ENCODE data around the gene MRPS22. TPM values are rescaled to one million over a fixed set of nuclear protein-coding genes. Genes with fewer than 3 reads are reported as not detected.

Gene MRPS22
- total and polyA plus RNA-seq, 8 donors, result 14.7 to 29.0 (median 18.8) TPM

DNA sequence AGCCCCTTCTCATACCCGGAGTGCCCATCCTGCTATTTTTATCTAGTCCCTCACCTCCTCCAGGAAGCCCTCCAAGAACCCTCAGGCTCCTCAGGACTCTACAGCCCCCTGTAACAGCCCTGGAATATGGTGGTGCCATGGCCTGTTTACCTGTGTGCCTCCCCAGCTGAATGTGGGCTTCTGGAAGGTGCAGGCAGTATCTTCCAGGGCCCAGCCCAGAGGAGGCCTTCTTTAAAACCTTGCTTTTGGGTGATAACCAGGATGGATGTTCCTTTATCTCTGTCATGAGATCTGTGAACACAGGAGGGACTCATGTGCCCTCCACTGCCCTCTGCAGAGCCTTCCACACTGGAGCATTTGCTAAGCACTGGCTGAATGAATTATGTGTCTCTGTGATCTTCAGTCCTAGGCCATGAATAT, 36.7 kb upstream of the MRPS22 start:
- Histone ChIP-seq H3K4me1 (no peaks in the 10 kb centered on the region), H3K9me3 (no peaks in the 10 kb centered on the region), H3K36me3 (no peaks in the 10 kb centered on the region), H3K4me3 (no peak overlapping the region), H3K27ac (no peak overlapping the region), H3K27me3 (no peaks in the 10 kb centered on the region)
- intact Hi-C loops (cut with DNase I), result no loop called here
- ATAC-seq (no peak), DNase-seq (no peak), FAIRE-seq (no peak)
- 86 to 93% methylated on average over 1 of the region's 1 CpG for WGBS, 2 donors
- TF ChIP-seq, protein P1, sequence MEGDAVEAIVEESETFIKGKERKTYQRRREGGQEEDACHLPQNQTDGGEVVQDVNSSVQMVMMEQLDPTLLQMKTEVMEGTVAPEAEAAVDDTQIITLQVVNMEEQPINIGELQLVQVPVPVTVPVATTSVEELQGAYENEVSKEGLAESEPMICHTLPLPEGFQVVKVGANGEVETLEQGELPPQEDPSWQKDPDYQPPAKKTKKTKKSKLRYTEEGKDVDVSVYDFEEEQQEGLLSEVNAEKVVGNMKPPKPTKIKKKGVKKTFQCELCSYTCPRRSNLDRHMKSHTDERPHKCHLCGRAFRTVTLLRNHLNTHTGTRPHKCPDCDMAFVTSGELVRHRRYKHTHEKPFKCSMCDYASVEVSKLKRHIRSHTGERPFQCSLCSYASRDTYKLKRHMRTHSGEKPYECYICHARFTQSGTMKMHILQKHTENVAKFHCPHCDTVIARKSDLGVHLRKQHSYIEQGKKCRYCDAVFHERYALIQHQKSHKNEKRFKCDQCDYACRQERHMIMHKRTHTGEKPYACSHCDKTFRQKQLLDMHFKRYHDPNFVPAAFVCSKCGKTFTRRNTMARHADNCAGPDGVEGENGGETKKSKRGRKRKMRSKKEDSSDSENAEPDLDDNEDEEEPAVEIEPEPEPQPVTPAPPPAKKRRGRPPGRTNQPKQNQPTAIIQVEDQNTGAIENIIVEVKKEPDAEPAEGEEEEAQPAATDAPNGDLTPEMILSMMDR (IDR thresholded peaks at IDR 0.05), result no peak

DNA sequence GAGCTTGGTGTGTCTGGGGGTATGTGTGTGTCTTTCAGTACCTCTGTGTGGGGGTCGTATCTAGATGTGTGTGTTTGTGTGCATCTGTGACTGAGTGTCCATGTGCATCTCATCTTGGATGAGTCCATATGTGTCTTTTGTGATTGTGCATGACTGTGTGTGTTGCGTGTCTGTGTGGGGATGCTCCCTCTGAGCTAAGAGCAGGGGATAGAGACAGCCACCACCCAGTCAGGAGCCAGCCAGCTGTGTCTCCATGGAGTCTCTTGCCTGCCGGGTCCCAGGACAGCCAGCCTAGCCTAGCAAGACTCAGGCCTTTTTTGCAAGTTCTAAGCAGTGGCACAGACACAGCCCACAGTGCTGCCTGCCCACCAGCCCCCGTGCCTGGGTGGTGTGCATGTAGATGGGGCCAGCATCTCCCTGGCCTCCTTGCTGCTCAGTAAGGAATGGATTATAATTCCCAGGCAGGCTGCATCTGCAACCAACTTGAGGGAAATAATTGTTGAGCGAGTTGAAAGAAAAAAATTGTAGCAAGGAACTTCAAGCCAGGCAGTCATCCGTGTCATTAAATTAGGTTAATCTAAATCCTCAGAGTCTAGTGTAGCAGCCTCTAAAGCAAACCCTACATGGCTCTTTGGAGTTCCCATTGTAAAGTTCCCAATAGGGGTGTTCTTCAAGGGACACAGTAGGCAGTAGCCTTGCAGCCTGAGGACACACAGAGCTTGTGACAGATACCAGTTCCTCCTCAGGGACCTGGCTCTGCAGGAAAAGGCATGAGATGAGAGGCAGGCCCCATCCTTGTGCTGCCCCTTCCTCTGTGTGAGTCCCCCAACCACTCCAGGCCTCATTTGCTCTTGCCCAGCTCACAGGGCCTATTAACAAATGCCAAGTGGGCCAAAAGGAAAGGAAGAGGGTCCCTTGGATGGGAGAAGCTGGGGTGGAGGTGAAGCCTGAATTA, 35.9 kb upstream of the MRPS22 start:
- Histone ChIP-seq H3K36me3 (no peaks in the 10 kb centered on the region), H3K27ac (no peak overlapping the region), H3K4me3 (no peak overlapping the region), H3K27me3 (no peaks in the 10 kb centered on the region), H3K9me3 (no peaks in the 10 kb centered on the region), H3K4me1 (no peaks in the 10 kb centered on the region)
- FAIRE-seq (no peak), ATAC-seq (no peak), DNase-seq (no peak)
- 91 to 94% methylated on average over 6 of the region's 6 CpGs for WGBS, 2 donors
- TF ChIP-seq, protein P1 (IDR thresholded peaks at IDR 0.05), result no peak
- intact Hi-C loops (cut with DNase I), result no loop called here

DNA sequence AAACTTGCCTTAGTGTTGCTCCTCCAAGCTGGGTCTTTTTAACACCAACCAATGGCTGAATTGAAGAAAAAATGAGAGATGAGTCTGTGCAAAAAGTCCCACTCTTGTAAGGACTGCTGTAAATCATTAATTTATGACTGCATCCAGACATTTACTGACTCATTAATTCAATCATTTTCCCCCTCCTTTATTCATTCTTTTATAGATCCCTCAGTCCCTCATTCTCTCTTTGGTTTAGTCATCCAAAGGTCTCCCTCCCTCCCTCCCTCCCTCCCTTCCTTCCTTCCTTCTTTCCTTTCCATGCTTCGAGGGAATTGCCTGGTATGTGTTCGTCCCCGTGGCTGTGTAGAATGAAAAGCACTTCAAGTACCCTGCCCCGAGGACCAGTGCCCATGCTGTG, 35.3 kb upstream of the MRPS22 start:
- 86 to 87% methylated on average over 4 of the region's 4 CpGs for WGBS, 2 donors
- Histone ChIP-seq H3K36me3 (no peaks in the 10 kb centered on the region), H3K27me3 (no peaks in the 10 kb centered on the region), H3K4me1 (no peaks in the 10 kb centered on the region), H3K9me3 (no peaks in the 10 kb centered on the region), H3K27ac (no peak overlapping the region), H3K4me3 (no peak overlapping the region)
- intact Hi-C loops (cut with DNase I), result no loop called here
- FAIRE-seq (no peak), ATAC-seq (no peak), DNase-seq (no peak)
- TF ChIP-seq, protein P1 (IDR thresholded peaks at IDR 0.05), result no peak

DNA sequence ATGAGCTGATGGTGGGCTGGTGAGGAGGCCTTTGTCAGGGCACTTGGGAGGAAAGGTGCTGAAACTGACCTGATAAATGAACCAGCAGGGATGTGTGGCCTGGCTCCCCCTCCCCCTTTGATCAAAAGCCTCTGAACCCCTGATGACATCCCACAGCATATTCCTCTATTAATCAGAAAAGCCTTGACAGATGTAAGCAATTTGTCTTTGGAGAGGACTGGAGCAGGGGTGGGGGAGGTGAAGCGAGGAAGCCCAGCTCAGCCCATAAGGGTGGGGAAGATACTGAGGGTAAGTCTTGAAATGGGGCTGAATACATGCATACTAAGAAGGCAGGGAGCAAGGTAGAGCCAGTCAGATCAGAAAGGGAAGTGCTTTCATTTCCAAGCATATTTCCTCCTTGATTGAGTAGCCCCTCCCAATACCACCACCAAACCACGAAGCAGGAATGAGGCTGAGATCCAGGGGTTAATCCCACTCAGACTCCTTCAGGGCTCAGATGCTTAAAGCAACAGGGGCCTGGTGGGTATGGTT, 34.7 kb upstream of the MRPS22 start:
- Histone ChIP-seq H3K27me3 (no peaks in the 10 kb centered on the region), H3K27ac (no peak overlapping the region), H3K4me3 (no peak overlapping the region), H3K4me1 (no peaks in the 10 kb centered on the region), H3K9me3 (no peaks in the 10 kb centered on the region), H3K36me3 (no peaks in the 10 kb centered on the region)
- TF ChIP-seq, protein P1 (IDR thresholded peaks at IDR 0.05), result no peak
- FAIRE-seq, result no peak
- DNase-seq, result no peak
- no peak for ATAC-seq
- intact Hi-C loops (cut with DNase I), result no loop called here
- 80 to 85% methylated on average over 2 of the region's 2 CpGs for WGBS, 2 donors

DNA sequence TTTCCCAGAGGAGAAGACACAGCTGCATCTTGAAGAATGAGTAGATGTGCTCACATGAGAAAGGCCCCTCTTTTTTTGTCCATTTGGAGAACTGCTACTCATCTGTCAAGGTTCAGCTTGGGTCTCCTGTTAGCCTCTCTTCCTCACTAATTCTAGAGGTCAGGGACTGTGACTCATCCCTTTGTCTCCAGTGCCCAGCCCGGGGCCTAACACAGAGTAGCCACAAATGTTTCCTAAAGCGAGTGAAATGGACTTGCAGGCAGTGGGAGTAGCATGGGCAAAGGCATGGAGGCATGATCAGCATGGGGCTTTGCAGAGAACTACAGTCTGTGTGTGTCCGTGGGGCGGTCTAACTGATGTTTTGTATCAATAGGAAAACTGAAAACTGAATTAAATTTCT, 33.9 kb upstream of the MRPS22 start:
- FAIRE-seq, result no peak
- whole genome bisulfite sequencing, 2 donors, result 82 to 83% methylated on average over 4 of the region's 4 CpGs
- no peak for ATAC-seq
- no peaks in the 10 kb centered on the region for H3K36me3 ChIP-seq
- no peaks in the 10 kb centered on the region for H3K9me3 ChIP-seq
- TF ChIP-seq, protein P1 (IDR thresholded peaks at IDR 0.05), result no peak
- H3K27me3 ChIP-seq, result no peaks in the 10 kb centered on the region
- no peak overlapping the region for H3K27ac ChIP-seq
- intact Hi-C loops (cut with DNase I), result no loop called here
- no peak for DNase-seq
- H3K4me3 ChIP-seq, result no peak overlapping the region
- H3K4me1 ChIP-seq, result no peaks in the 10 kb centered on the region
